ENCODE measurements around the gene MID1. TPM values are rescaled to one million over a fixed set of nuclear protein-coding genes. Genes with fewer than 3 reads are reported as not detected.

MID1 gene
- total RNA-seq, 2 experiments from 2014 or later = 0.19 TPM; not detected in 1

GRCh38 chrX:10401239-10401638, 219.1 kb downstream of the MID1 start:
- Mint-ChIP-seq H3K36me3 (ENCODE audit: low read depth) (no peaks in the 10 kb centered on the region), H3K27me3 (no peaks in the 10 kb centered on the region), H3K4me3 (no peak overlapping the region), H3K4me1 (ENCODE audit: low read depth) (no peaks in the 10 kb centered on the region), H3K9me3 (no peaks in the 10 kb centered on the region), H3K27ac (no peak overlapping the region)
- H3K27me3 ChIP-seq (ENCODE audit: control insufficient read depth in 1 of 2, insufficient read depth in 2 of 2, low read length in 2 of 2) = no peaks in the 10 kb centered on the region
- no peaks in the 10 kb centered on the region for H3K36me3 ChIP-seq (ENCODE audit: insufficient read depth, low read length)
- no peak for TF ChIP-seq CTCF (IDR thresholded peaks at IDR 0.05)
- DNase-seq (no peak), ATAC-seq (ENCODE audit: poor library complexity) (no peak)
- ChIA-PET CTCF (no interaction called here), POLR2A (no interaction called here)
- no peak overlapping the region for H3K4me3 ChIP-seq (ENCODE audit: low read length)
- H3K4me1 ChIP-seq (ENCODE audit: insufficient read depth, low read length) = no peaks in the 10 kb centered on the region
- intact Hi-C loops (cut with DNase I, micrococcal nuclease) = no loop called here
- no peaks in the 10 kb centered on the region for H3K9me3 ChIP-seq (ENCODE audit: control insufficient read depth in 1 of 2, insufficient read depth in 1 of 2, low read length in 2 of 2)
- no peak overlapping the region for H3K27ac ChIP-seq (ENCODE audit: low read depth in 1 of 2, low read length in 2 of 2)

- ChIA-PET POLR2A (no interaction called here), CTCF (no interaction called here)
- TF ChIP-seq CTCF (IDR thresholded peaks at IDR 0.05) = no peak
- DNase-seq (no peak), ATAC-seq (ENCODE audit: poor library complexity) (no peak)
- H3K27ac Mint-ChIP-seq = no peak overlapping the region
- no peaks in the 10 kb centered on the region for H3K36me3 ChIP-seq (ENCODE audit: insufficient read depth, low read length)
- H3K4me1 ChIP-seq (ENCODE audit: insufficient read depth, low read length) = no peaks in the 10 kb centered on the region
- H3K36me3 Mint-ChIP-seq (ENCODE audit: low read depth) = no peaks in the 10 kb centered on the region
- H3K4me3 Mint-ChIP-seq = no peak overlapping the region
- no peaks in the 10 kb centered on the region for H3K27me3 Mint-ChIP-seq
- H3K9me3 ChIP-seq (ENCODE audit: control insufficient read depth in 1 of 2, insufficient read depth in 1 of 2, low read length in 2 of 2) = no peaks in the 10 kb centered on the region
- no peak overlapping the region for H3K4me3 ChIP-seq (ENCODE audit: low read length)
- intact Hi-C loops (cut with DNase I, micrococcal nuclease) = no loop called here
- no peaks in the 10 kb centered on the region for H3K27me3 ChIP-seq (ENCODE audit: control insufficient read depth in 1 of 2, insufficient read depth in 2 of 2, low read length in 2 of 2)
- no peak overlapping the region for H3K27ac ChIP-seq (ENCODE audit: low read depth in 1 of 2, low read length in 2 of 2)
- H3K9me3 Mint-ChIP-seq = no peaks in the 10 kb centered on the region
- H3K4me1 Mint-ChIP-seq (ENCODE audit: low read depth) = no peaks in the 10 kb centered on the region
These were observed 221.2 kb downstream of the MID1 start for GRCh38 chrX:10399043-10399741.

- H3K9me3 ChIP-seq (ENCODE audit: control insufficient read depth in 1 of 2, insufficient read depth in 1 of 2, low read length in 2 of 2) = no peaks in the 10 kb centered on the region
- TF ChIP-seq CTCF (IDR thresholded peaks at IDR 0.05) = no peak
- no peak overlapping the region for H3K4me3 ChIP-seq (ENCODE audit: low read length)
- H3K4me3 Mint-ChIP-seq = no peak overlapping the region
- no peaks in the 10 kb centered on the region for H3K4me1 Mint-ChIP-seq (ENCODE audit: low read depth)
- intact Hi-C loops (cut with DNase I, micrococcal nuclease) = no loop called here
- ChIA-PET POLR2A (no interaction called here), CTCF (no interaction called here)
- H3K4me1 ChIP-seq (ENCODE audit: insufficient read depth, low read length) = no peaks in the 10 kb centered on the region
- no peak for DNase-seq
- no peak overlapping the region for H3K27ac Mint-ChIP-seq
- no peak for ATAC-seq (ENCODE audit: poor library complexity)
- H3K36me3 ChIP-seq (ENCODE audit: insufficient read depth, low read length) = no peaks in the 10 kb centered on the region
- H3K36me3 Mint-ChIP-seq (ENCODE audit: low read depth) = no peaks in the 10 kb centered on the region
- no peaks in the 10 kb centered on the region for H3K27me3 ChIP-seq (ENCODE audit: control insufficient read depth in 1 of 2, insufficient read depth in 2 of 2, low read length in 2 of 2)
- H3K27me3 Mint-ChIP-seq = no peaks in the 10 kb centered on the region
- no peaks in the 10 kb centered on the region for H3K9me3 Mint-ChIP-seq
- no peak overlapping the region for H3K27ac ChIP-seq (ENCODE audit: low read depth in 1 of 2, low read length in 2 of 2)
These were observed 222.2 kb downstream of the MID1 start for GRCh38 chrX:10398215-10398614.

All from CD4-positive, alpha-beta T cell (primary cell).